Stimulated activated CD4-positive, alpha-beta T cell treated with anti-CD3 and anti-CD28 coated beads, Interleukin-4, amount 100 ng/mL, for 48 hours (primary cell): Measurements from ENCODE around the gene REC114.
"Not testable (repeated sequence)": the region's sequence is repeated elsewhere in the genome, so short reads cannot be mapped to it uniquely, and the experiment has no call there.

Experiments used
- DNase-seq, 2 donors: peaks; one replicate each; pipeline ENCODE4 v3.0.0-alpha.2; 2020; ENCODE audit warnings: low read depth in 2 of 2

The REC114 gene

GRCh38 chr15:73442968-73443367 lies at the start of gene REC114:
Gene REC114 (plus strand): TSS chr15:73443164. CDS start chr15:73443186, 22 bp downstream.
- no peak for DNase-seq

- DNase-seq, result no peak
Observed at GRCh38 chr15:73393336-73393735, 49.6 kb upstream of the REC114 start.

- no peak for DNase-seq
Observed at GRCh38 chr15:73394782-73395181, 48.2 kb upstream of the REC114 start.

GRCh38 chr15:73395671-73396070 lies 47.3 kb upstream of the REC114 start:
- no peak for DNase-seq

- no peak for DNase-seq
Observed at GRCh38 chr15:73397461-73397860, 45.5 kb upstream of the REC114 start.

- no peak for DNase-seq
Observed at GRCh38 chr15:73398861-73399260, 44.1 kb upstream of the REC114 start.

GRCh38 chr15:73400222-73400621 lies 42.7 kb upstream of the REC114 start:
- not testable (repeated sequence) for DNase-seq

GRCh38 chr15:73403171-73403570 lies 39.8 kb upstream of the REC114 start:
- DNase-seq, result no peak

GRCh38 chr15:73414876-73415275 lies 28.1 kb upstream of the REC114 start:
- no peak for DNase-seq

- no peak for DNase-seq
Observed at GRCh38 chr15:73424506-73424905, 18.5 kb upstream of the REC114 start.

- no peak for DNase-seq
Observed at GRCh38 chr15:73425510-73425909, 17.5 kb upstream of the REC114 start.

GRCh38 chr15:73426323-73426994 lies 16.5 kb upstream of the REC114 start:
- DNase-seq, result no peak

- not testable (repeated sequence) for DNase-seq
Observed at GRCh38 chr15:73431329-73431728, 11.6 kb upstream of the REC114 start.

- no peak for DNase-seq
Observed at GRCh38 chr15:73433873-73434272, 9.1 kb upstream of the REC114 start.

- no peak for DNase-seq
Observed at GRCh38 chr15:73436613-73437012, 6.4 kb upstream of the REC114 start.

- DNase-seq, result no peak
Observed at GRCh38 chr15:73437543-73438109, 5.3 kb upstream of the REC114 start.

- no peak for DNase-seq
Observed at GRCh38 chr15:73438651-73439050, 4.3 kb upstream of the REC114 start.

GRCh38 chr15:73440571-73440970 lies 2.4 kb upstream of the REC114 start:
- DNase-seq, result no peak

- DNase-seq, result no peak
Observed at GRCh38 chr15:73442421-73442820, 543 bp upstream of the REC114 start.

GRCh38 chr15:73447471-73447870 lies 4.5 kb downstream of the REC114 start:
- not testable (repeated sequence) for DNase-seq

- not testable (repeated sequence) for DNase-seq
Observed at GRCh38 chr15:73448158-73448758, 5.3 kb downstream of the REC114 start.

GRCh38 chr15:73449980-73450379 lies 7.0 kb downstream of the REC114 start:
- not testable (repeated sequence) for DNase-seq

- DNase-seq, result no peak
Observed at GRCh38 chr15:73454096-73454495, 11.1 kb downstream of the REC114 start.
